ENCODE data around the gene MIDN.
A peak's percentile ranks its signal among the peaks of the same experiment; 100 is the strongest.

Gene MIDN

DNA sequence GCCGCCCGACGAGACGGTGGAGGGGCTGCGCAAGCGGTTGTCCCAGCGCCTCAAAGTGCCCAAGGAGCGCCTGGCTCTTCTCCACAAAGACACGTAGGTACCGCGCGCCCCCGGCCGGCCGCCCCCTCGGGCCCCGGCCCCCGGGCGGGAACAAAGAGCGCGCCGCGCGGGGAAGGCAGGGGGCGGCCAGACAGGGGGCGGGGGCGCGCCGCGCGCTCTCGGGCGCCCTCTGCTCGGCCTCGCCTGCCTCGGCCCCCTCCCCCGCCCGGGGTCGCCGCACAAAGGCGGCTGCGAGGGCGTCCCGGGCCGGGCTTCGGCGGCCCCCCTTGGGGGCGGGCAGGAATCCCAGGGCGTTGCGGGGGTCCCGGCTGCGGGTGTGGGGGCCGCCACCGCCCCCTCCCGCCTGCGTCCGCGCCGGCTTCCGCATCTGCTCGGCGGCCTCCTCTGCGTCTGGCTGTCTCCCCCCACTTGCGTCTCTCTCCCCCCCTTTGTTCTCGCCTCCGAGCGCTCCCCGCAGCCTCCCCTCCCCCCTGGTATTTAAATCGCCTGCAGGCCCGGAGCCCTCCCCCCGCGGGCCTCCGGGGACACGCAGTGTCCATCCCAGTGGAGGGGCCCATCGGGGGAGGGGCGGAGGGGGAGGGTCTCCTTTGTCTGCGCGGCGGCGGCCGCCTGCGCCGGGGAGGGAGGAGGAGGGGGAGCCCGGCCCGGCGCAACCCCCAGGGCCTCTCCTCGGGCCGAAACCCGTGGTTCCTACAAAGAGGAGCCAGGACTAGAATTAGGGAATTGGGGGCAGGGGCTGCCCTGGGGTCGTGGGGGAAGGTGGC is 2.3 kb downstream of the MIDN start (continued):
- TF ChIP-seq, protein P1, sequence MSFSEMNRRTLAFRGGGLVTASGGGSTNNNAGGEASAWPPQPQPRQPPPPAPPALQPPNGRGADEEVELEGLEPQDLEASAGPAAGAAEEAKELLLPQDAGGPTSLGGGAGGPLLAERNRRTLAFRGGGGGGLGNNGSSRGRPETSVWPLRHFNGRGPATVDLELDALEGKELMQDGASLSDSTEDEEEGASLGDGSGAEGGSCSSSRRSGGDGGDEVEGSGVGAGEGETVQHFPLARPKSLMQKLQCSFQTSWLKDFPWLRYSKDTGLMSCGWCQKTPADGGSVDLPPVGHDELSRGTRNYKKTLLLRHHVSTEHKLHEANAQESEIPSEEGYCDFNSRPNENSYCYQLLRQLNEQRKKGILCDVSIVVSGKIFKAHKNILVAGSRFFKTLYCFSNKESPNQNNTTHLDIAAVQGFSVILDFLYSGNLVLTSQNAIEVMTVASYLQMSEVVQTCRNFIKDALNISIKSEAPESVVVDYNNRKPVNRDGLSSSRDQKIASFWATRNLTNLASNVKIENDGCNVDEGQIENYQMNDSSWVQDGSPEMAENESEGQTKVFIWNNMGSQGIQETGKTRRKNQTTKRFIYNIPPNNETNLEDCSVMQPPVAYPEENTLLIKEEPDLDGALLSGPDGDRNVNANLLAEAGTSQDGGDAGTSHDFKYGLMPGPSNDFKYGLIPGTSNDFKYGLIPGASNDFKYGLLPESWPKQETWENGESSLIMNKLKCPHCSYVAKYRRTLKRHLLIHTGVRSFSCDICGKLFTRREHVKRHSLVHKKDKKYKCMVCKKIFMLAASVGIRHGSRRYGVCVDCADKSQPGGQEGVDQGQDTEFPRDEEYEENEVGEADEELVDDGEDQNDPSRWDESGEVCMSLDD (tag by site-specific recombination; IDR thresholded peaks at IDR 0.05), result peak; percentile 60; the same call in 1 of the 2 replicates
- no peak for TF ChIP-seq ZFP3 (tag by site-specific recombination; IDR thresholded peaks at IDR 0.05; ENCODE audit: low read depth)
- TF ChIP-seq ZNF394 (tag by site-specific recombination; IDR thresholded peaks at IDR 0.05; ENCODE audit: borderline replicate concordance), result no peak
- TF ChIP-seq ZBTB21 (tag by site-specific recombination; IDR thresholded peaks at IDR 0.05), result no peak
- TF ChIP-seq SP2 (tag by site-specific recombination; IDR thresholded peaks at IDR 0.05), result peak; percentile 37; the same call in 1 of the 2 replicates
- no peak for TF ChIP-seq ZNF248 (tag by site-specific recombination; IDR thresholded peaks at IDR 0.05)
- no peak for TF ChIP-seq YY2 (tag by site-specific recombination; IDR thresholded peaks at IDR 0.05)
- TF ChIP-seq, protein P2, sequence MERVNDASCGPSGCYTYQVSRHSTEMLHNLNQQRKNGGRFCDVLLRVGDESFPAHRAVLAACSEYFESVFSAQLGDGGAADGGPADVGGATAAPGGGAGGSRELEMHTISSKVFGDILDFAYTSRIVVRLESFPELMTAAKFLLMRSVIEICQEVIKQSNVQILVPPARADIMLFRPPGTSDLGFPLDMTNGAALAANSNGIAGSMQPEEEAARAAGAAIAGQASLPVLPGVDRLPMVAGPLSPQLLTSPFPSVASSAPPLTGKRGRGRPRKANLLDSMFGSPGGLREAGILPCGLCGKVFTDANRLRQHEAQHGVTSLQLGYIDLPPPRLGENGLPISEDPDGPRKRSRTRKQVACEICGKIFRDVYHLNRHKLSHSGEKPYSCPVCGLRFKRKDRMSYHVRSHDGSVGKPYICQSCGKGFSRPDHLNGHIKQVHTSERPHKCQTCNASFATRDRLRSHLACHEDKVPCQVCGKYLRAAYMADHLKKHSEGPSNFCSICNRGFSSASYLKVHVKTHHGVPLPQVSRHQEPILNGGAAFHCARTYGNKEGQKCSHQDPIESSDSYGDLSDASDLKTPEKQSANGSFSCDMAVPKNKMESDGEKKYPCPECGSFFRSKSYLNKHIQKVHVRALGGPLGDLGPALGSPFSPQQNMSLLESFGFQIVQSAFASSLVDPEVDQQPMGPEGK (tag by site-specific recombination; IDR thresholded peaks at IDR 0.05), result peak; percentile 6; the same call in 1 of the 2 replicates
- peak; percentile 66 for TF ChIP-seq SP3 (tag by site-specific recombination; IDR thresholded peaks at IDR 0.05)
- peak; percentile 27; the same call in 1 of the 2 replicates for TF ChIP-seq KLF16 (tag by site-specific recombination; IDR thresholded peaks at IDR 0.05)
- peak; percentile 24; the same call in 1 of the 2 replicates for TF ChIP-seq ZNF24 (tag by site-specific recombination; IDR thresholded peaks at IDR 0.05)
- peak; percentile 72 for TF ChIP-seq ZBTB8A (tag by site-specific recombination; IDR thresholded peaks at IDR 0.05)
- TF ChIP-seq ZNF341 (tag by site-specific recombination; IDR thresholded peaks at IDR 0.05; ENCODE audit: low read depth), result peak; percentile 4; the same call in 1 of the 2 replicates
- TF ChIP-seq KLF7 (tag by site-specific recombination; IDR thresholded peaks at IDR 0.05; ENCODE audit: borderline replicate concordance), result 0 out of 2 replicates have a peak, but pooled peaks have one; percentile 25
- peak; percentile 43; the same call in 1 of the 2 replicates for TF ChIP-seq KLF8 (tag by site-specific recombination; IDR thresholded peaks at IDR 0.05)
- no peak for TF ChIP-seq ZNF239 (tag by site-specific recombination; IDR thresholded peaks at IDR 0.05)
- TF ChIP-seq ZNF701 (tag by site-specific recombination; IDR thresholded peaks at IDR 0.05), result peak; percentile 68; the same call in 1 of the 2 replicates
- TF ChIP-seq ZFP69B (tag by site-specific recombination; IDR thresholded peaks at IDR 0.05), result peak; percentile 49; the same call in 1 of the 2 replicates
- no peak for TF ChIP-seq ZNF791 (tag by site-specific recombination; IDR thresholded peaks at IDR 0.05)
- TF ChIP-seq ZEB2 (tag by site-specific recombination; IDR thresholded peaks at IDR 0.05), result peak; percentile 57; the same call in 1 of the 2 replicates
- TF ChIP-seq, protein P3, sequence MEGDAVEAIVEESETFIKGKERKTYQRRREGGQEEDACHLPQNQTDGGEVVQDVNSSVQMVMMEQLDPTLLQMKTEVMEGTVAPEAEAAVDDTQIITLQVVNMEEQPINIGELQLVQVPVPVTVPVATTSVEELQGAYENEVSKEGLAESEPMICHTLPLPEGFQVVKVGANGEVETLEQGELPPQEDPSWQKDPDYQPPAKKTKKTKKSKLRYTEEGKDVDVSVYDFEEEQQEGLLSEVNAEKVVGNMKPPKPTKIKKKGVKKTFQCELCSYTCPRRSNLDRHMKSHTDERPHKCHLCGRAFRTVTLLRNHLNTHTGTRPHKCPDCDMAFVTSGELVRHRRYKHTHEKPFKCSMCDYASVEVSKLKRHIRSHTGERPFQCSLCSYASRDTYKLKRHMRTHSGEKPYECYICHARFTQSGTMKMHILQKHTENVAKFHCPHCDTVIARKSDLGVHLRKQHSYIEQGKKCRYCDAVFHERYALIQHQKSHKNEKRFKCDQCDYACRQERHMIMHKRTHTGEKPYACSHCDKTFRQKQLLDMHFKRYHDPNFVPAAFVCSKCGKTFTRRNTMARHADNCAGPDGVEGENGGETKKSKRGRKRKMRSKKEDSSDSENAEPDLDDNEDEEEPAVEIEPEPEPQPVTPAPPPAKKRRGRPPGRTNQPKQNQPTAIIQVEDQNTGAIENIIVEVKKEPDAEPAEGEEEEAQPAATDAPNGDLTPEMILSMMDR (tag by site-specific recombination; IDR thresholded peaks at IDR 0.05), result no peak; the same call in 1 of the 2 replicates
- TF ChIP-seq, protein P4, sequence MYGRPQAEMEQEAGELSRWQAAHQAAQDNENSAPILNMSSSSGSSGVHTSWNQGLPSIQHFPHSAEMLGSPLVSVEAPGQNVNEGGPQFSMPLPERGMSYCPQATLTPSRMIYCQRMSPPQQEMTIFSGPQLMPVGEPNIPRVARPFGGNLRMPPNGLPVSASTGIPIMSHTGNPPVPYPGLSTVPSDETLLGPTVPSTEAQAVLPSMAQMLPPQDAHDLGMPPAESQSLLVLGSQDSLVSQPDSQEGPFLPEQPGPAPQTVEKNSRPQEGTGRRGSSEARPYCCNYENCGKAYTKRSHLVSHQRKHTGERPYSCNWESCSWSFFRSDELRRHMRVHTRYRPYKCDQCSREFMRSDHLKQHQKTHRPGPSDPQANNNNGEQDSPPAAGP (tag by site-specific recombination; IDR thresholded peaks at IDR 0.05), result peak; percentile 62
- no peak for TF ChIP-seq ZNF423 (tag by site-specific recombination; IDR thresholded peaks at IDR 0.05)
- TF ChIP-seq HOXD13 (CRISPR knock-in tag; IDR thresholded peaks at IDR 0.05; ENCODE audit: borderline replicate concordance), result no peak
- TF ChIP-seq ZIC2 (tag by site-specific recombination; IDR thresholded peaks at IDR 0.05), result peak; percentile 84
- no peak for TF ChIP-seq IKZF3 (tag by site-specific recombination; IDR thresholded peaks at IDR 0.05)
- TF ChIP-seq, protein P5, sequence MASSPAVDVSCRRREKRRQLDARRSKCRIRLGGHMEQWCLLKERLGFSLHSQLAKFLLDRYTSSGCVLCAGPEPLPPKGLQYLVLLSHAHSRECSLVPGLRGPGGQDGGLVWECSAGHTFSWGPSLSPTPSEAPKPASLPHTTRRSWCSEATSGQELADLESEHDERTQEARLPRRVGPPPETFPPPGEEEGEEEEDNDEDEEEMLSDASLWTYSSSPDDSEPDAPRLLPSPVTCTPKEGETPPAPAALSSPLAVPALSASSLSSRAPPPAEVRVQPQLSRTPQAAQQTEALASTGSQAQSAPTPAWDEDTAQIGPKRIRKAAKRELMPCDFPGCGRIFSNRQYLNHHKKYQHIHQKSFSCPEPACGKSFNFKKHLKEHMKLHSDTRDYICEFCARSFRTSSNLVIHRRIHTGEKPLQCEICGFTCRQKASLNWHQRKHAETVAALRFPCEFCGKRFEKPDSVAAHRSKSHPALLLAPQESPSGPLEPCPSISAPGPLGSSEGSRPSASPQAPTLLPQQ (tag by site-specific recombination; IDR thresholded peaks at IDR 0.05), result peak; percentile 71
- TF ChIP-seq, protein P6, sequence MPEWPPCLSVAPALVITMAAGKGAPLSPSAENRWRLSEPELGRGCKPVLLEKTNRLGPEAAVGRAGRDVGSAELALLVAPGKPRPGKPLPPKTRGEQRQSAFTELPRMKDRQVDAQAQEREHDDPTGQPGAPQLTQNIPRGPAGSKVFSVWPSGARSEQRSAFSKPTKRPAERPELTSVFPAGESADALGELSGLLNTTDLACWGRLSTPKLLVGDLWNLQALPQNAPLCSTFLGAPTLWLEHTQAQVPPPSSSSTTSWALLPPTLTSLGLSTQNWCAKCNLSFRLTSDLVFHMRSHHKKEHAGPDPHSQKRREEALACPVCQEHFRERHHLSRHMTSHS (tag by site-specific recombination; IDR thresholded peaks at IDR 0.05), result peak; percentile 22; the same call in 1 of the 2 replicates
- TF ChIP-seq GLIS1 (tag by site-specific recombination; IDR thresholded peaks at IDR 0.05), result peak; percentile 94
- no peak for TF ChIP-seq ZNF501 (tag by site-specific recombination; IDR thresholded peaks at IDR 0.05)
